ENCODE measurements around the gene STK32B.

GRCh38 chr4:5066101-5066500 lies 14.8 kb downstream of the STK32B start:
- no peak for TF ChIP-seq GATA2 (IDR thresholded peaks at IDR 0.05; ENCODE audit: low read depth, low read length)
- no peak for TF ChIP-seq GATA3 (IDR thresholded peaks at IDR 0.05; ENCODE audit: low read depth, low read length)

All from SH-SY5Y (cell line).